Central memory CD4-positive, alpha-beta T cell (primary cell): ENCODE data around the gene XCL2.

ENCODE experiments used
- DNase-seq: peaks from one replicate; pipeline ENCODE4 v3.0.0; 2022

The XCL2 gene

GRCh38 chr1:168512864-168513595 lies 30.8 kb downstream of the XCL2 start:
- peak; percentile 40 for DNase-seq

DNA sequence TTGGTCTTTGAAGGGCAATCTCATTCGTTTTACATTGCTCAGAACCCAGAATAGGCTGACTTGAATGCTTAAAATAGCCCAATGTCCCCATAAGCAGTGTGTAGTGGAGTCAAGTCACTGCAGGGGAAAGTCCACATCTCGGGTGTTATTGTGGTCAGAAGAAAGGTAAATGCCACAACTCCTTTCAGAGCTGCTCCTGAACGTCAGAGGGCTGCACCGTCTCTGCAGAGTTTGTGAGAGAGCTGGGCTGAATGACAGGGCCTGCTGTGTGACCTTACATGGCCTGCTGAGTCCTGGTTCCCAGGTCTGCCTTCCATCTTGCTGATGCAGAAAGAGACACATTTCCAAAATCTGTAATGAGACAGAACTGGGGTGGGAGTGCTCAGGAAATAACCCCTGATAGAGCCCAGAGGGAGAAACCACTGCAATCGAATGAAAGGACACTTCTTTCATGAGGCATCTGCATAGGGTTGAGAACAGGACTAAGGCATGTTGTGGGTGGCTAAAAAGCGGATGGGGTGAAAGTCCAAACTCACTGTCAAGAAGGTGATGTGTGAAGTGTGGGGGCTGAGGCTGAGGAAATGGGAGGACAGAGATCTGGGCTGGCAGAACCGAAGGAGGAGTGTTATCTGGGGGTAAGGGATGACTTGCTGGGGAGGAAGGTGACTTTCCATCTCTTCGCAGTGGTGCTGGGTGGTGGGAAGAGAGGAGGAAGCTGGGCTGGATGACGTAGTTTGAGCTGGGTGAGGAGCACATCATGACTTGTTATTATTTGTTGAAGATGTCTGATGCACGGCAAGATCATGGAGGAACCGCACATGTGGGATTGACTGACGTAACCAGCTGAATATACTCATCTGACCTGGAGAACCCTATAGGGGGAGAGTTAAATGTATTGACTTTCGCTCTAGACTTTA lies 33.7 kb downstream of the XCL2 start:
- no peak for DNase-seq

- DNase-seq, result no peak
Observed at GRCh38 chr1:168509210-168509609, 34.6 kb downstream of the XCL2 start.

- no peak for DNase-seq
Observed at GRCh38 chr1:168507828-168508227, 36.0 kb downstream of the XCL2 start.

DNA sequence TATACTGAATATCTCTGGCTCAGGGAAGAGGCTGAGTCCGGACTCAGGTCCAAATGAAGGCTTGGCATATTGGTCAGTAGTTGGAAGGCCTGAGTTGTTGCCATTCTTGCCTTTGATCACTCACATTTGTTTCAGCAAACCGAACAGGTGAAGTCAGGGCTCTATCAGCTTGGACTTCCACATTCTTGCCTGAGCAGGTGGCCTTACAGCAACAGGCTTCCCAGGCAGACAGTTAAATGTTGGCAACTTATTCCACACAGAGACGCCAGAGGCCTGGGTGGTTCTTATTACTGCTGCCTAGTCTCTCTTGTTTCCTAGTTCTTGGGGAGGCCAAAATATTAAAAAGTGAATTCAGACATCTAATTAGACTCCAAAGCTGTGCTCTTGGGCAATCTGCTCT lies 36.6 kb downstream of the XCL2 start:
- no peak for DNase-seq

GRCh38 chr1:168506204-168506819 lies 37.5 kb downstream of the XCL2 start:
- no peak for DNase-seq

DNA sequence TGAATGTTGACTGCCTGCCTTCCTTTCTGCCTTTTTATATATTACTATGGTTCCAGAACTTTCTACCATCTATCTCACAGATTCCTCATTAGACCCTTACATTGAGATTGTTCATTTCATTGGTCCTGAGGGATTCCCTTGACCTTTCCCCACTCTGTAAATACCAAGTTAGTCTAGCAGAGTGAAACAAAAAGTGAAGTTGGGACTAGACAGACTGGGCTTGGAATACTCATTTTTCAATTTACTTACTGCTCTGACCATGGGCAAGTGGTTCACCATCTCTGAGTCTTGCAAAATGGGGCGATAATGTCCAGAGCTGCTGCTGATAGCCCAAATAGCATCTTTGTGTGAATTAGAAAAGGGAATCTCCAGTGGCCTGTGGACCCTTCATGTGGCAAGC lies 38.8 kb downstream of the XCL2 start:
- no peak for DNase-seq

DNA sequence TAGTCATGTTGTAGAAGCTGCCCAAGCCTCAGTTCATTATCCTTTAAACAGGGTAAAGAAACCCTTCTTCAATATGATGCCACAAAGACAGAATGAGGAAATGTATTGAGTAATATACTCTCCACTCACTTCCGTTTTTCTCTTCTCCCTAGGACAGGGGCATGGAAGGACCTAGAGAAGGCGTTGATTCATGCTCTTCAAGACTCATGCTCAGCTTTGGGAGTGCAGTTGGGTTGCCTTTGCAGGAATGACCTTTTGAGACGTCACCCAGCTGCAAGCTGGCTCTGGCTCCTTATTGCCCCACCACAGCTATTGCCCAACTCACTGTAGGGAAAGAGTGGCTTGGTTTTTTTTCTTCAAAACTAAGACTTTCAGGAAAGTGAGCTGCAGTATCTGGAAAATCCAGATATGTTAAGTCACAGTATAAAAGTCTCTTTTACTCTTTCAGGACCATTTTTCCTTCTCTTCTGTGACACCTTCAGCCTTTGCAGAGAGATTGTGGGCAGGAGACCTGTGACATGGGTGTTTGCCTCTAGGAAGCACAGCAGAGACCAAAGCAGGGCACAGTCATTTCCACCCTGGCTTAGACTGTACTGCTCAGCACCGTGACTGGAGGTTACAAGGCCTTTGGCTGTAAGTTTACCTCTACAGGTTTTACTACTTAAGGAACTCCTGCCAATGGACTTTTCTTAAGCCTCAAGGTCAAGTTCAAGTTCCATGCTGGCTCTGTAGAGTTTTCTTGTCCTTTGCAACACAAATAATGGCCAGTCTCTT lies 39.5 kb downstream of the XCL2 start:
- DNase-seq, result no peak

DNA sequence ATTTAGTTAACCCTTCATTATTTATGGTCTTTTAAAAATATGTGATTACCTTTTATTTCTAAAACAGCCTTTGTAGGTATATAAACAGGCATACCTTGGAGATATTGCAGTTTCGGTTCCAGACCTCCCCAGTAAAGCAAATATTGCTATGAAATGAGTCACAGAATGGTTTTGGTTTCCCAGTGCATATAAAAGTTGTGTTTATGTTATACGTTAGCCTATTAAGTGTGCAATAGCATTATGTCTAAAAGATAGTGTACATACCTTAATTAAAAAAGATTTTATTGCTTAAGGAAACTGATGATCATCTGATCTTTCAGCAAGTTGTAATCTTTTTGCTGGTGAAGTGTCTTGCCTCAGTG lies 44.1 kb downstream of the XCL2 start:
- no peak for DNase-seq

- no peak for DNase-seq
Observed at GRCh38 chr1:168498956-168499687, 44.7 kb downstream of the XCL2 start.

DNA sequence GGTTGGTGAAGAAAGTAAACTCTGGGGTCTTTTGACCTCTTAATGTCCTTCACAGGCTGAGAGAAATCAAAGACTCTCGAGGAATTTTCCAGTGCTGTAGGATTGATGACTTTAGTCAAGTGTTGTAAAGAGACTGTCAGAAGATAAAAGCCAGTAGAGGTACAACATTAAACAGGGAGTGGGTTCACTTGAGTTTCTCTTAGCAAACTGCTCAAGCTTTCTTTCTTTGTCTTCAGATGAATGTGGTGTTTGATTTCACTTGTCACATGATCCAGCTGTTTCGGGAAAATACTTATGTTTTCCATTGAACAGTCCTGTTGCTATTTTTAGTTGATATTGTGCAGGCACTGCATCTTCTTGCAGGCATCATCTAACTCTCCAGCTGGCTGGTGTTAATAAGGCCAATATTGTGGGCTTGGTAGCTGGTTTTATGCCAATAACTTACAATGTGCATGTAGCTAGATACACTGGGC lies 45.6 kb downstream of the XCL2 start:
- no peak for DNase-seq

DNA sequence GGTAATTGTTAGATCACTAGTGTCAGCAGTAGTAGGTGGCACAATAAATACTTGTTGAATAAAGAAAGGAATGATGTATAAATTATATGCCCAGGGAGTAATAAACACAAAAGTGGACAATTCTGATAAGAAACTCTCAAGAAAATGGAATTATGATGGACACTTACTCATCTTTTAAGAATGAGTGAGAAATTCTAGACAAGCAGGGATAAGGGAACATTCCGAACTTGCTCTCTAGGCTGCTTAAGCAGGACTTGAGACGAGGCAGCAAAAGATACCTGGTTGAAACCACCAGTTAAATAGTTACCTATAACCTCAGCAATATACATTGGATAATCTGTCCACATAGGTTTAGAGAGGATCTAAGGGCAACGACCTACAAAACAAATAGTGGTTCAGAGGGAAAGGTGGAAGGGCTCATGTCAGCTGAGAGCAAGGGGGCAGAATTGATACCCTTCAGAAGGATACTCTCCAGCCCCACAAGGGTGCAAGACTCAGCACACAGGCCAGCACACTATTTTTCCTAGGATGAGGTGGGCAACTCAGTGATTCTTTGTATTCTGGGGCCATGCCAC lies 46.3 kb downstream of the XCL2 start:
- DNase-seq, result no peak

DNA sequence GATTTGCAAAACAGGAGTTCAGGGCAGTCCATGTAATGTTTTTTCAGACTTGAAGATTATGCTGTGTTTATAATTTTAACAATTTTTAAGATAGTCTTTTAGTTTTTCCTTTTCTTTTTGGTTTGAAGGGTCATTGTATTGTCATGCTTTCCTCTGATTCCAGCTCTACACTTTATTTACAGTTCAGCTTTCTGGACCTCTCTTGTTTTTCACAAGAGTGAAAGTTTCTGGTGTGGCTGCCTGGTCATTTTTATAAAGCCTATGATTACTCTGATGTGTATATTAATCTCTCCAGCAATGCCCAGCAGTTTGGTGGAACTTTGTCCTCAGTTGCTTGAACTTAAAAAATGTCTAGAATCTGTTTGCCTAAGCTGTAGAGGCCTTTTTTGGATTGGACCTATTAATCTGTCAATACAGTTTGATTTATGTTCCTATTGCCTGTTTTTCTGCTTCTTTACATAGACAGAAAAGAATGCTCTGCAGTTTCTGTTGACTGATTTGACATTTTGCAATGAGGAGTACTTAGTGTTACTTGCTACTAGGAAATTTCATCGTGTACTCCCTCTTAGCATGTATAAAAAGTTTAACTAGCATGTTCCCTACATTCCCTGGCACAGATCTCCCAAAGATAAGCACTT lies 52.2 kb downstream of the XCL2 start:
- no peak for DNase-seq
